WI38 (cell line): ENCODE results near the gene NDUFB3.
A peak's percentile ranks its signal among the peaks of the same experiment; 100 is the strongest.

Source experiments
- H3K4me3 ChIP-seq: 2 replicates; pipeline ENCODE4 v1.5.1; 2011; ENCODE audit warnings: low read depth, mild to moderate bottlenecking, control low read depth, low read length
- TF ChIP-seq, protein P1 (sequence below): IDR thresholded peaks from 2 replicates; pipeline ENCODE4 v1.5.1; 2012; ENCODE audit warnings: low read depth, mild to moderate bottlenecking, control low read depth, low read length

Gene NDUFB3

DNA sequence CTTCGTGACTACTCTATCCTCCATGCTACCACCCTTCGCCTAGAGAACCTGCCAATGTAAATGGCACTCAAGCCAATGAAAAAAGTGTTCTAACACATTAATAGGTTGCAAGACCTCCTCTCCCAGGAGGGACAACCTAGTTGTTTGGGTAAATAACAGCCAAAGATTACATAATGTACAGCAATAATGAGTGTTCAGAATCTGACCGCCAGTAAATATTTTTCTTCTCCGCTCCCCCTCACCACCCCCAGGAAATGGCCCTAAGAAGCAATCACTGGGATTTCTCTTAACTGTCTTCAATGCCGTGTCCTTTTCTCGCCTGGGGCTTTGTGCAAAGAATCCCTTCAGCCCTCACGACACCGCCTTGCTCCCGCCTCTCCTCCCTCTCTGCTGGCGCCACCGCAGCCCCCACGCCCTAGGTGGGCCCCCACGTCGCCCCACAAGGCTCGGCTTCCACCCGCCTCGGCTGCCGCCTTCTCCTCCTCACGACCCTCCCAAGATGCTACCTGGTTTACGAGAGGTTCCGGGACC is 788 bp upstream of the NDUFB3 start:
- H3K4me3 ChIP-seq, result peak overlapping the region; percentile 71
- TF ChIP-seq, protein P1, sequence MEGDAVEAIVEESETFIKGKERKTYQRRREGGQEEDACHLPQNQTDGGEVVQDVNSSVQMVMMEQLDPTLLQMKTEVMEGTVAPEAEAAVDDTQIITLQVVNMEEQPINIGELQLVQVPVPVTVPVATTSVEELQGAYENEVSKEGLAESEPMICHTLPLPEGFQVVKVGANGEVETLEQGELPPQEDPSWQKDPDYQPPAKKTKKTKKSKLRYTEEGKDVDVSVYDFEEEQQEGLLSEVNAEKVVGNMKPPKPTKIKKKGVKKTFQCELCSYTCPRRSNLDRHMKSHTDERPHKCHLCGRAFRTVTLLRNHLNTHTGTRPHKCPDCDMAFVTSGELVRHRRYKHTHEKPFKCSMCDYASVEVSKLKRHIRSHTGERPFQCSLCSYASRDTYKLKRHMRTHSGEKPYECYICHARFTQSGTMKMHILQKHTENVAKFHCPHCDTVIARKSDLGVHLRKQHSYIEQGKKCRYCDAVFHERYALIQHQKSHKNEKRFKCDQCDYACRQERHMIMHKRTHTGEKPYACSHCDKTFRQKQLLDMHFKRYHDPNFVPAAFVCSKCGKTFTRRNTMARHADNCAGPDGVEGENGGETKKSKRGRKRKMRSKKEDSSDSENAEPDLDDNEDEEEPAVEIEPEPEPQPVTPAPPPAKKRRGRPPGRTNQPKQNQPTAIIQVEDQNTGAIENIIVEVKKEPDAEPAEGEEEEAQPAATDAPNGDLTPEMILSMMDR, result no peak

DNA sequence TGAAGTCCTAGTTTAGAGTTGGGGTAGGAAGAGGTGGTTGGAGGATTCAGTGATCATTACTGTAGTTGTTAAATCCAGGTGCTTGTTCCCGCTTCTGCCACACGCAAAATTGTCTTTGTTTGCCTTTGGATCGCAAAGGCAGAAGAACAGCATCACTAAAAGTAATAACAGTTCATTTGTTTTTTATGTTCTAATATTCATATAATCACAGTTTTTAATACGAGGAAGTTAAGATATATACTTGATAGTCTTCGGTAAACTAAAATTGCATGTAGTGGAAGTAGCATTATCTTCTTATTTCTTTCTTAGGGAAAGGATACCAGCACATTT is 365 bp downstream of the NDUFB3 start:
- TF ChIP-seq, protein P1, result no peak
- peak overlapping the region; percentile 71 for H3K4me3 ChIP-seq

GRCh38 chr2:201073071-201073470 is 1.3 kb downstream of the NDUFB3 start:
- TF ChIP-seq, protein P1, result no peak
- peak overlapping the region; percentile 71 for H3K4me3 ChIP-seq

- no peak overlapping the region for H3K4me3 ChIP-seq
- TF ChIP-seq, protein P1, result no peak
These were observed 3.2 kb downstream of the NDUFB3 start for GRCh38 chr2:201074996-201075395.

- H3K4me3 ChIP-seq, result no peak overlapping the region
- TF ChIP-seq, protein P1, result no peak
These were observed 13.1 kb downstream of the NDUFB3 start for GRCh38 chr2:201084863-201085262.

DNA sequence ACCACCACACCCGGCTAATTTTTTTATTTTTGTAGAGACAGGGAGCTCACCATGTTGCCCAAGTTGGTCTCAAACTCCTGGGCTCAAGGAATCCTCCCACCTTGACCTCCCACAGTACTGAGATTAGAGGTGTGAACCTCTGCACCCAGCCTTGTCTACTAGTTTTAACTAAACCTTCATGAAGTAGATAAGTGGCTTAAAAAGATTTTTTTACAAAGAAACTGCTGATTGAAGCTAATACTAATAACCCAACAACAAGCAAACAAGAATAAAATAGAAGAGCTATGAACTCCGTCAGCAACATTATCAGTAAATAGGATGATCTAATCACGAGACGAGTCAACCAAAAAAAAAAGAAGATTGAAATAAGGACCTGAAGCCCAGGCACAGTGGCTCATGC is 18.8 kb downstream of the NDUFB3 start:
- no peak overlapping the region for H3K4me3 ChIP-seq
- TF ChIP-seq, protein P1, result no peak

DNA sequence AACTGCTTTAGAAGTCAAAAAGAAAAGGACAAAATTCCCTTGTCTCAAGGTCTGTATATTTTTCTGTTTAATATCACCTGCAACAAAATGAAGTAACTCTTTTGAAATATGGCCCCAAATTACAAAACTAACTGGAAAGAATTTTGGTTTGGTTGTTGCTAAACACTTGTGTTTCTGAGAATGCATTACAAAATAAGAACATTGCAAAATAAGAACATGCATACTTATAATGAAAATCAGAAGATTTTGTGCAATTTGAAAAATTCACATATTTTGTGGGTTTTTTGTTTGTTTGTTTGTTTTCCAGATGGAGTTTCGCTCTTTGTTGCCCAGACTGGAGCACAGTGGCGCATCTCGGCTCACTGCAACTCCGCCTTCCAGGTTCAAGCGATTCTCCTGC is 21.8 kb downstream of the NDUFB3 start:
- no peak overlapping the region for H3K4me3 ChIP-seq
- TF ChIP-seq, protein P1, result no peak
